CD8-positive, alpha-beta memory T cell (primary cell): ENCODE measurements around the gene CRISPLD2. TPM values are rescaled to one million over a fixed set of nuclear protein-coding genes. Genes with fewer than 3 reads are reported as not detected.

Source experiments
- CTCF ChIA-PET: fragments of 350-600 bp; sonication (Branson Sonifier 250); formaldehyde crosslinking; loops from one replicate; lab custom pipeline; 2021; ENCODE audit warnings: antibody characterized with exemption; lab: Charles Lee
- POLR2A ChIA-PET: fragments of 350-600 bp; sonication (Branson Sonifier 250); formaldehyde crosslinking; loops from one replicate; lab custom pipeline; 2021; ENCODE audit warnings: antibody characterized with exemption; lab: Charles Lee
- DNase-seq, 5 donors: peaks; one replicate each; pipeline versions ENCODE4 v3.0.0 to v3.0.0-alpha.2; 2020 to 2022; ENCODE audit warnings: mixed read lengths in 1 of 5
- H3K27ac ChIP-seq: one replicate; pipeline ENCODE4 v1.7.0; 2013; ENCODE audit warnings: low read depth, mild to moderate bottlenecking, low read length, moderate library complexity
- H3K27me3 ChIP-seq: 2 replicates; pipeline ENCODE4 v1.7.0; 2013; ENCODE audit warnings: low read length, mild to moderate bottlenecking; ENCODE audit not compliant: insufficient read depth, poor library complexity, severe bottlenecking
- H3K36me3 ChIP-seq: 2 replicates; pipeline ENCODE4 v1.7.0; 2013; ENCODE audit warnings: mild to moderate bottlenecking, low read length, moderate library complexity; ENCODE audit not compliant: insufficient read depth
- H3K4me1 ChIP-seq: 2 replicates; pipeline ENCODE4 v1.7.0; 2013; ENCODE audit warnings: mild to moderate bottlenecking, low read length, moderate library complexity; ENCODE audit not compliant: insufficient read depth
- H3K4me3 ChIP-seq: 2 replicates; pipeline ENCODE4 v1.7.0; 2013; ENCODE audit warnings: mild to moderate bottlenecking, low read length
- H3K9me3 ChIP-seq: 2 replicates; pipeline ENCODE4 v1.7.0; 2013; ENCODE audit warnings: mild to moderate bottlenecking, low read length
- H3K27ac Mint-ChIP-seq, 8 donors: one replicate each; pipeline ENCODE4 v1.8.0; 2020 to 2021; ENCODE audit warnings: mixed read lengths in 8 of 8, mild to moderate bottlenecking in 6 of 8, inconsistent platforms in 3 of 8, moderate library complexity in 3 of 8
- H3K27me3 Mint-ChIP-seq, 2 donors: one replicate each; pipeline ENCODE4 v1.8.0; 2020 to 2021; ENCODE audit warnings: mixed read lengths in 2 of 2, mild to moderate bottlenecking in 1 of 2, moderate library complexity in 1 of 2
- H3K36me3 Mint-ChIP-seq, 3 donors: one replicate each; pipeline ENCODE4 v1.8.0; 2020 to 2021; ENCODE audit warnings: mixed read lengths in 3 of 3, inconsistent platforms in 1 of 3, mild to moderate bottlenecking in 1 of 3
- H3K4me1 Mint-ChIP-seq, 3 donors: one replicate each; pipeline ENCODE4 v1.8.0; 2020 to 2021; ENCODE audit warnings: mixed read lengths in 3 of 3, inconsistent platforms in 1 of 3, mild to moderate bottlenecking in 1 of 3
- H3K4me3 Mint-ChIP-seq, 7 donors: one replicate each; pipeline ENCODE4 v1.8.0; 2020 to 2021; ENCODE audit warnings: mixed read lengths in 7 of 7, mild to moderate bottlenecking in 6 of 7, moderate library complexity in 4 of 7, inconsistent platforms in 2 of 7
- H3K9me3 Mint-ChIP-seq, 5 donors: one replicate each; pipeline ENCODE4 v1.8.0; 2020 to 2022; ENCODE audit warnings: mixed read lengths in 5 of 5, mild to moderate bottlenecking in 3 of 5, moderate library complexity in 2 of 5, inconsistent platforms in 1 of 5
- polyA plus RNA-seq: library from polyadenylated mRNA; unstranded; fragments of 300-500 nt; fragmentation: Illumina TruSeq; gene quantifications from one replicate; pipeline ENCODE4 v1.2.3, GENCODE V29; 2021
- total RNA-seq, 2 experiments: library from RNA; stranded (reverse); gene quantifications; one replicate each; pipeline ENCODE4 v1.2.3, GENCODE V29; 2021

Gene CRISPLD2
- total and polyA plus RNA-seq, 3 experiments from 2014 or later = 0.04 to 0.05 TPM; not detected in 1

DNA sequence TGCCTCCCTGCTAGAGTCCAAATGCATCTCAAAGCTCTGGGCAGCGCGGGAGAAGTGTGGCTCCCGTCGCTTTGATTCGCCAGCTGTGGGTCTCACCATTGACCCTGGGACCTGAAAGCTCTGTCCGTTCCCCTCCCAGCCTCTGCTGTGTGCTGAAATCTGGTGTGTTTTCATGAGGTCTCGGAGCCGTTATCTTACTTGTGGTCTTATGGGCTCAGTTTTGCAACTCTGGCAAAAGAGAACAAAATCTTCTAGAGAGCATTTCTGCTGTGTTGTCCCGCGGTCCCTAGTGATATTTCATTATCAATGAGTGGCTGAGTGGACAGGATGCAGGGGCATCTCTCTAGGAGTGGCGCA lies 13.3 kb downstream of the CRISPLD2 start:
- H3K27me3 ChIP-seq = no peaks in the 10 kb centered on the region
- H3K4me1 ChIP-seq = no peaks in the 10 kb centered on the region
- no peaks in the 10 kb centered on the region for H3K9me3 ChIP-seq
- no peak overlapping the region for H3K27ac Mint-ChIP-seq
- H3K4me3 Mint-ChIP-seq = no peak overlapping the region
- H3K36me3 ChIP-seq = no peaks in the 10 kb centered on the region
- H3K4me3 ChIP-seq = no peak overlapping the region
- H3K27me3 Mint-ChIP-seq = peaks cover 15 to 33% of the 10 kb centered on the region in 2 donors
- ChIA-PET POLR2A (no interaction called here), CTCF (no interaction called here)
- H3K36me3 Mint-ChIP-seq = peaks cover 0 to 1% (median 0%) of the 10 kb centered on the region in 3 donors
- H3K4me1 Mint-ChIP-seq = no peaks in the 10 kb centered on the region
- no peaks in the 10 kb centered on the region for H3K9me3 Mint-ChIP-seq
- H3K27ac ChIP-seq = no peak overlapping the region
- DNase-seq = no peak

DNA sequence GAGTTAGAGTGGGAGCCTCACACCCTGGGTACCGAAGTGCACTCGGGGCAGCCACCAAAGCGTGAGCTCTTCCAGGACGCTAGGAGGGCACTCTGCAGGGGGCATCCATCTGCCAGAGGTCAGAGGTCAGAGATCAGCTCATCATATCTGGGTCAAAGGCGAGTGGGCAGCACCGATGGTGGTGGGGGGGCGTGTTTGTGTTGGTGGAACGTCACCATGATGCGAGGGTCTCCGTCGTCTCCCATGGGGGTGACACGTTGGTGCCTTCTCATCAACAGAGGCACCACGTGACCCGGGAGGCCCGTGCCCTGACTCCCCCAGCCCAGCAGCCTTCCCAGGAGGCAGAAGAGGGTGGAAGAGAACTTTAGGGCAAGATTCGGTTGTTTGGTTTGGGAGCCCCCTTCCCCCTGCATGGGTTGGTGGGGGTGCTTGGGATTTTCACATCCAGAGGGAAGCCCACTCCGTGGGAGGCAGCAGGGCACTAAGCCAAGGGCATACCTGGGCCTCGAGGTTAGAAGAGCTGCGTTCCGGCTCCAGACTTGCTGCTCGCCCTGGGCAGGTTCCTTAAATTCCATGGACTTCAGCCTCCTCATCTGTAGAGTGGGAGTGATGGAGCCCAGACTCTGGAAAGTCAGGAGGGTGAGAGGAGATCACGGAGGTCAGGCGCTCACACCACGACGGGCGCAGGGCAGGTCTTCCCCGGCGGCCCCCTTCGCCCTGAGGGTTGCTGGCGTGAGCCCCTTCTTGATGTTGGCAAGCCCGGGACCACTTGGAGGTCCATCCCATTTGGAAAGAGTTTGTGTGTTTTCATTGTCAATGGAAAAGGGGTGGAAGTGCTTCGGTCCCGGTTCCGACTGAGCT lies 14.0 kb downstream of the CRISPLD2 start:
- H3K4me1 Mint-ChIP-seq = no peaks in the 10 kb centered on the region
- H3K27ac Mint-ChIP-seq = no peak overlapping the region
- POLR2A ChIA-PET = no interaction called here

DNA sequence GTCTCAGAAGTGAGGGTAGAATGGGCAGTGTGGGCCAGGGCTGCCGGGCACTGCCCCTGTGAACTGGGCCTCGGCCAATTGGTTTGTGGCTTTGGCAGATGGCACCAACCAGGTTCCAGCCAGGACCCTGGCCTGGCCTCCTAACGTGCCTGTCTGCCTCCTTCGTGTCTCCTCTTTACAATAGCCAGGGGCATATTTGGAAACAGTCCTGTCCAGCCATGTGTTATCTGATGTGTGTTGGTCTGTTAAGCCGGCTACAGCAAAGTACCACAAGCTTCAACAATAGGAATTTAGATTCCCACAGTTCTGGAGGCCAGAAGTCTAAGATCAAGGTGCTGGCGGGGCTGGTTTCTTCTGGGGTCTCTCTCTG lies 14.6 kb downstream of the CRISPLD2 start:
- H3K27ac Mint-ChIP-seq = no peak overlapping the region
- DNase-seq = no peak
- ChIA-PET CTCF (no interaction called here), POLR2A (no interaction called here)
- Histone ChIP-seq H3K27me3 (peaks cover 2% of the 10 kb centered on the region), H3K9me3 (no peaks in the 10 kb centered on the region), H3K36me3 (no peaks in the 10 kb centered on the region), H3K27ac (no peak overlapping the region), H3K4me3 (no peak overlapping the region), H3K4me1 (no peaks in the 10 kb centered on the region)
- H3K27me3 Mint-ChIP-seq = peaks cover 11 to 27% of the 10 kb centered on the region in 2 donors
- H3K4me3 Mint-ChIP-seq = no peak overlapping the region
- H3K36me3 Mint-ChIP-seq = peaks cover 0 to 1% (median 0%) of the 10 kb centered on the region in 3 donors
- H3K4me1 Mint-ChIP-seq = no peaks in the 10 kb centered on the region
- H3K9me3 Mint-ChIP-seq = no peaks in the 10 kb centered on the region

More for the DNA sequence above, 14.0 kb downstream of the CRISPLD2 start:
- no peak overlapping the region for H3K27ac ChIP-seq
- H3K36me3 ChIP-seq = no peaks in the 10 kb centered on the region
- H3K36me3 Mint-ChIP-seq = peaks cover 0 to 1% (median 0%) of the 10 kb centered on the region in 3 donors
- H3K9me3 ChIP-seq = no peaks in the 10 kb centered on the region
- CTCF ChIA-PET = no interaction called here
- no peaks in the 10 kb centered on the region for H3K4me1 ChIP-seq
- no peaks in the 10 kb centered on the region for H3K27me3 ChIP-seq
- no peaks in the 10 kb centered on the region for H3K9me3 Mint-ChIP-seq
- no peak for DNase-seq
- H3K27me3 Mint-ChIP-seq = peaks cover 13 to 29% of the 10 kb centered on the region in 2 donors
- H3K4me3 ChIP-seq = no peak overlapping the region
- no peak overlapping the region for H3K4me3 Mint-ChIP-seq

DNA sequence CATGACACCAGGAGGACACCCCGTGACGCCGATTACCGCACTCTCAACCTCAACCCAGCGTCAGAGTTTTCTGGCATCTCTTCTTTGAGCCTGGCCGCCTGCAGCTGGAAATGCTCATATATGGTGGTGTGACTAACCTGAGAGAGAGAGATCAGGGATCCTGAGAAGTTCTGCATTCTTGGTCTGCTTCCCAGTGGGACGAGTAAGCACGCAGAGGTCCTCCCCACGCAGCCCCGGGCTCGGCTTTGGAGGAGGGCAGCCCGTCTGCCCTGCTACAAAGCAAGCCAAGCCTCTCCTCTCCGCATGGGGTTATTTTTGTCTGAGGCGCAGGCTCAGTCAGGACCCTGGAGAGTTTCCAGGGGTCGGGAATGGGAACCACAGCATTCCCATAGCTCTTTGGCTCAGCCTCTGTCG lies 16.5 kb downstream of the CRISPLD2 start:
- POLR2A ChIA-PET = no interaction called here
- Mint-ChIP-seq H3K36me3 (peaks cover 0 to 1% (median 0%) of the 10 kb centered on the region in 3 donors), H3K4me3 (no peak overlapping the region)

DNA sequence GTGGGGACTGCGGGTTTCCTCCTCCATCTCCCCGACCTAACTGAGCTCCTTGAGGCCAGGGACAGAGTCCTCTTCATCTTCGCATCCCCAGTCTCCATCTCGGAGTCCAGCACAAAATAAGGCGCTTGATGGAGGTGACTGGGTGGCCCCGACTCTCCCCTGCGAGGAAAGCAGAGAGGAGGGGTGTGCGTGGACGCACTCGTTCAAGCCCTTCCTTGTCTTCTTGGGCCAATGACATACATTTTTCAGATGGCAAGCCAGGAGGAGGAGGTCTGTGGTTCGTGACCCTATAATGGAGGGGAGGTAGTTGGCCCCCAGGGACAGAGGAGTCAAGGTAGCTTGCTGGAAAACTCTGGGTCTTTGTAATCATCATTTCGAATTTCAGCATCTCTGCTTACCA lies 17.2 kb downstream of the CRISPLD2 start:
- ChIA-PET POLR2A (no interaction called here), CTCF (no interaction called here)
- Histone ChIP-seq H3K4me1 (no peaks in the 10 kb centered on the region), H3K4me3 (no peak overlapping the region), H3K9me3 (no peaks in the 10 kb centered on the region), H3K27ac (no peak overlapping the region), H3K36me3 (no peaks in the 10 kb centered on the region), H3K27me3 (peaks cover 9% of the 10 kb centered on the region)
- Mint-ChIP-seq H3K4me3 (no peak overlapping the region), H3K36me3 (peaks cover 0 to 1% (median 0%) of the 10 kb centered on the region in 3 donors), H3K9me3 (no peaks in the 10 kb centered on the region), H3K27me3 (peaks cover 12 to 38% of the 10 kb centered on the region in 2 donors), H3K4me1 (no peaks in the 10 kb centered on the region), H3K27ac (no peak overlapping the region)
- no peak for DNase-seq

More for the DNA sequence above, 16.5 kb downstream of the CRISPLD2 start:
- Mint-ChIP-seq H3K9me3 (no peaks in the 10 kb centered on the region), H3K4me1 (no peaks in the 10 kb centered on the region), H3K27me3 (peaks cover 11 to 35% of the 10 kb centered on the region in 2 donors), H3K27ac (no peak overlapping the region)
- H3K36me3 ChIP-seq = no peaks in the 10 kb centered on the region
- H3K27me3 ChIP-seq = peaks cover 9% of the 10 kb centered on the region
- H3K9me3 ChIP-seq = no peaks in the 10 kb centered on the region
- H3K4me3 ChIP-seq = no peak overlapping the region
- CTCF ChIA-PET = no interaction called here
- no peaks in the 10 kb centered on the region for H3K4me1 ChIP-seq
- no peak overlapping the region for H3K27ac ChIP-seq
- no peak for DNase-seq

DNA sequence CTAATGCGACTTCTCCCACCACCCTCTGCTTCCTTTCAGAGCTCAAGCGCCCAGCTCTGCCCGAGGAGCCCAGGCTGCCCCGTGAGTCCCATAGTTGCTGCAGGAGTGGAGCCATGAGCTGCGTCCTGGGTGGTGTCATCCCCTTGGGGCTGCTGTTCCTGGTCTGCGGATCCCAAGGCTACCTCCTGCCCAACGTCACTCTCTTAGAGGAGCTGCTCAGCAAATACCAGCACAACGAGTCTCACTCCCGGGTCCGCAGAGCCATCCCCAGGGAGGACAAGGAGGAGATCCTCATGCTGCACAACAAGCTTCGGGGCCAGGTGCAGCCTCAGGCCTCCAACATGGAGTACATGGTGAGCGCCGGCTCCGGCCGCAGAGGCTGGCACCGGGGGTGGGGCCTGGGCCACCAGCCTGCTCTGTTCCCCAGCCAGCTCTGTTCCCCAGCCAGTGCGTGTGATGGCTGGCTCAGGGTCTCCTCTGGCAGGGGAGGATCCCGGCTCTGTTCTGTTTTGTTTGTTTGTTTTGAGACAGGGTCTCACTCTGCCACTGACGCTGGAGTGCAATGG lies 18.7 kb downstream of the CRISPLD2 start:
- Histone ChIP-seq H3K4me1 (no peaks in the 10 kb centered on the region), H3K9me3 (no peaks in the 10 kb centered on the region), H3K4me3 (no peak overlapping the region), H3K27me3 (peaks cover 9% of the 10 kb centered on the region), H3K27ac (no peak overlapping the region), H3K36me3 (no peaks in the 10 kb centered on the region)
- Mint-ChIP-seq H3K27me3 (peaks cover 12 to 39% of the 10 kb centered on the region in 2 donors), H3K36me3 (peaks cover 0 to 1% (median 0%) of the 10 kb centered on the region in 3 donors), H3K27ac (no peak overlapping the region), H3K9me3 (no peaks in the 10 kb centered on the region), H3K4me3 (no peak overlapping the region), H3K4me1 (peaks cover 0 to 1% (median 0%) of the 10 kb centered on the region in 3 donors)
- ChIA-PET CTCF (no interaction called here), POLR2A (no interaction called here)
- DNase-seq = no peak

DNA sequence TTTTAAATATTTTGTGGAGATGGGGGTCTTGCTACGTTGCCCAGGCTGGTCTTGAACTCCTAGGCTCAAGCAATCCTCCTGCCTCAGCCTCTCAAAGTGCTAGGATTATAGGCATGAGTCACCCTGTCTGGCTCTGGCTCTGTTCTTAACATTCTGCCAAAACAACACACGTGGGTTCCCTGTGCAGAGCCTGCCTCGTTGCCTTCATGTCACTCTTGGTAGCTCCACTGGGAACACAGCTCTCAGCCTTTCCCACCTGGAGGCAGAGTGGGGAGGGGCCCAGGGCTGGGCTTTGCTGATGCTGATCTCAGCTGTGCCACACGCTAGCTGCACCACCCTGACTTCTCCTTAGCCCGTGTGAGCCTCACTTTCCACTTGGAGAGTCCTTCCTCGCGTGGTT lies 19.3 kb downstream of the CRISPLD2 start:
- Mint-ChIP-seq H3K4me1 (peaks cover 0 to 4% (median 0%) of the 10 kb centered on the region in 3 donors), H3K36me3 (peaks cover 0 to 1% (median 0%) of the 10 kb centered on the region in 3 donors), H3K4me3 (no peak overlapping the region), H3K27ac (no peak overlapping the region), H3K9me3 (no peaks in the 10 kb centered on the region), H3K27me3 (peaks cover 12 to 41% of the 10 kb centered on the region in 2 donors)
- no peaks in the 10 kb centered on the region for H3K9me3 ChIP-seq
- H3K4me1 ChIP-seq = no peaks in the 10 kb centered on the region
- DNase-seq = no peak
- POLR2A ChIA-PET = no interaction called here
- H3K27me3 ChIP-seq = peaks cover 9% of the 10 kb centered on the region
- no peaks in the 10 kb centered on the region for H3K36me3 ChIP-seq
- CTCF ChIA-PET = no interaction called here
- H3K4me3 ChIP-seq = no peak overlapping the region
- no peak overlapping the region for H3K27ac ChIP-seq

DNA sequence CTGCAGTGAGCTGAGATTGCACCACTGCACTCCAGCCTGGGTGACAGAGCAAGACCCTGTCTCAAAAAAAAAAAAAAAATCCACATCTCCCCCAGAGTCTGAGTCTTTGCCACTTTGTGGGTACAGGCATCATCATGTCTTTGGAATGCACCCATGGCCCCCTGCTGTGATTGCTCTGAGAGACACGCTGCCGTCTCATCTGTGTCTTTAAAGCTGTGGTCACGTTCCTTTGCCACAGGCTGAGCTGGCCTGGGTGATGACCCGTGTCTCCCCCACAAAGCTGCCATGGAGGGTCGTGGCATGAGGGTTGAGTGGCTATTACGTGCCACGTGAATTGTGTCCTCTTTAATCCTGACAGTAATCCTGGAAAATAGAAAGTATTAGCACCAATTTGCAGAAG lies 20.2 kb downstream of the CRISPLD2 start:
- Histone ChIP-seq H3K36me3 (no peaks in the 10 kb centered on the region), H3K4me3 (no peak overlapping the region), H3K9me3 (no peaks in the 10 kb centered on the region), H3K27me3 (peaks cover 9% of the 10 kb centered on the region), H3K27ac (no peak overlapping the region), H3K4me1 (no peaks in the 10 kb centered on the region)
- peaks cover 0 to 4% (median 0%) of the 10 kb centered on the region in 3 donors for H3K4me1 Mint-ChIP-seq
- no peak for DNase-seq
- POLR2A ChIA-PET = no interaction called here
- peaks cover 12 to 43% of the 10 kb centered on the region in 2 donors for H3K27me3 Mint-ChIP-seq
- no peak overlapping the region for H3K27ac Mint-ChIP-seq
- H3K9me3 Mint-ChIP-seq = no peaks in the 10 kb centered on the region
- H3K4me3 Mint-ChIP-seq = no peak overlapping the region
- peaks cover 0 to 1% (median 0%) of the 10 kb centered on the region in 3 donors for H3K36me3 Mint-ChIP-seq
- CTCF ChIA-PET = no interaction called here
